T-helper 1 cell treated with Interleukin-12 subunit alpha and Interleukin-12 subunit beta and Interleukin-4 antibody, amounts not matched to agents 30 μg/mL and 1 μg/mL, for 36 hours (primary cell): ENCODE data around the gene CXCR6.

Experiments used
- H3K27ac Mint-ChIP-seq: one replicate; pipeline ENCODE4 v1.8.0; 2021; ENCODE audit warnings: mild to moderate bottlenecking, mixed read lengths
- H3K27me3 Mint-ChIP-seq: one replicate; pipeline ENCODE4 v1.8.0; 2021; ENCODE audit warnings: low read depth, mixed read lengths
- H3K36me3 Mint-ChIP-seq: one replicate; pipeline ENCODE4 v1.8.0; 2021; ENCODE audit warnings: low read depth, mixed read lengths
- H3K4me1 Mint-ChIP-seq: one replicate; pipeline ENCODE4 v1.8.0; 2021; ENCODE audit warnings: low read depth, mixed read lengths
- H3K4me3 Mint-ChIP-seq: one replicate; pipeline ENCODE4 v1.8.0; 2021; ENCODE audit warnings: mild to moderate bottlenecking, moderate library complexity, mixed read lengths
- H3K9me3 Mint-ChIP-seq: one replicate; pipeline ENCODE4 v1.8.0; 2021; ENCODE audit warnings: mixed read lengths

The CXCR6 gene

GRCh38 chr3:45964139-45964538, 20.9 kb downstream of the CXCR6 start:
- H3K9me3 Mint-ChIP-seq = peaks cover 5% of the 10 kb centered on the region
- H3K4me1 Mint-ChIP-seq = peaks cover 80% of the 10 kb centered on the region
- H3K27ac Mint-ChIP-seq = peak overlapping the region; percentile 75
- H3K4me3 Mint-ChIP-seq = peak overlapping the region; percentile 49
- no peaks in the 10 kb centered on the region for H3K27me3 Mint-ChIP-seq
- H3K36me3 Mint-ChIP-seq = peaks cover 86% of the 10 kb centered on the region

- peaks cover 5% of the 10 kb centered on the region for H3K9me3 Mint-ChIP-seq
- peak overlapping the region; percentile 34 for H3K4me3 Mint-ChIP-seq
- H3K36me3 Mint-ChIP-seq = peaks cover 80% of the 10 kb centered on the region
- H3K4me1 Mint-ChIP-seq = peaks cover 81% of the 10 kb centered on the region
- H3K27me3 Mint-ChIP-seq = no peaks in the 10 kb centered on the region
- H3K27ac Mint-ChIP-seq = peak overlapping the region; percentile 75
These were observed 22.0 kb downstream of the CXCR6 start for GRCh38 chr3:45965253-45965652.

- Mint-ChIP-seq H3K27ac (peak overlapping the region; percentile 75), H3K27me3 (no peaks in the 10 kb centered on the region), H3K9me3 (peaks cover 4% of the 10 kb centered on the region), H3K4me1 (peaks cover 84% of the 10 kb centered on the region), H3K36me3 (peaks cover 80% of the 10 kb centered on the region), H3K4me3 (peak overlapping the region; percentile 34)
These were observed 22.4 kb downstream of the CXCR6 start for GRCh38 chr3:45965653-45966052.

DNA sequence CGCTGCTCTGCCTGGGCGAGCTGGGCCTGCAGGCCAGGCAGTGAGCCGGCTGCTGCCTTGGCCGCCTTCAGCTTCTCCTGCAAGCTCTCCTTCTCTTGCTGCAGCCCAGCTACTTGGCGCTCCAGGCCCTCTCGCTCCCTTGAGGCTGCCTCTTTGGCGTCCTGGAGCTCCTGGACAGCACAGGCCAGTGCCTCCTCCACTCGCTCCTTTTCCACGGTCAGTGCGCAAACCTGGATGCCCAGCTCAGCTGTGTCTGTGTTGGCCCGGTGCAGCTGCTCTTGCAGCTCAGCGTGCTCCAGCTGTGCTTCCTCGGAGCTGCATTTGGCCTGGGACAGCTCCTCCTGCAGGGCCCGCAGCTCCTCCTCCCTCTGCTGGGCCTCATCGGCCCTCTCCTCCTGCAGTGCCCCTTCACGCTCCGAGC, 23.1 kb downstream of the CXCR6 start:
- Mint-ChIP-seq H3K9me3 (no peaks in the 10 kb centered on the region), H3K27ac (no peak overlapping the region), H3K4me3 (no peak overlapping the region)

DNA sequence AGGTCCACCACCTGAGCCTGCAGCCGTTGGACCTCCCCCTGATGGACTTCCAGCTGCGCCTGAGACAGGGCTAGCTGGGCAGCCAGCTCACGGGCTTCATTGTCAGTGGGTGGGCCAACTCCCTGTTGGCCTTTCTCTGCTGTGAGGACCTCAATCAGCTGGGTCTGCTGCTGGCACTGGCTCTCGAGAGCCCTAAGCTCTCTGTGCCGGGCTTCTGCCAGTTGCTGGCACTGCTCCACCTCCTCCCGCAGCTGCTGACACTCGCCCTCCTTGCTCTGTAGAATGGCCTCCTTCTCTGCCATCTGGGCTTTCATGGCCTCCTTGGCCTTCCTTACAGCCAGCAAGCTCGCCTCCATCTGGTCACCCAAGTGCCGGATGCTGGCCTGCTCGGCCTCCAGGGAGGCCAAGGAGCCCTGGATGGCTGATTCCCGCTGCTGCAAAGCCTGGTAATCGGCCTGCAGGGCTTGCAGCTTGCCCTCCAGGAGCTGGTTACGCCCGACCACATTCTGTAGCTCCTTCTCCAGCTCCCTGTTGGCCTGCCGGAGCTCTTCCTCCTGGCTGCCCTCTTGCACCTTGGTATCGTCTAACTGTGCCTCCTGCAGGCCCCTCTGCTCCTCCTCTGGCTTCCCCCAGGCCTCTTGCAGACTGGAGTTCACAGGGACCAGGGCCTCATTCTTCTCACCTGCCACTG, 23.8 kb downstream of the CXCR6 start:
- no peak overlapping the region for H3K4me3 Mint-ChIP-seq
- peak overlapping the region; percentile 65 for H3K27ac Mint-ChIP-seq
- H3K4me1 Mint-ChIP-seq = peaks cover 85% of the 10 kb centered on the region
- H3K27me3 Mint-ChIP-seq = no peaks in the 10 kb centered on the region
- H3K9me3 Mint-ChIP-seq = no peaks in the 10 kb centered on the region
- peaks cover 80% of the 10 kb centered on the region for H3K36me3 Mint-ChIP-seq

More for the DNA sequence above, 23.1 kb downstream of the CXCR6 start:
- Mint-ChIP-seq H3K4me1 (peaks cover 85% of the 10 kb centered on the region), H3K27me3 (no peaks in the 10 kb centered on the region), H3K36me3 (peaks cover 80% of the 10 kb centered on the region)

DNA sequence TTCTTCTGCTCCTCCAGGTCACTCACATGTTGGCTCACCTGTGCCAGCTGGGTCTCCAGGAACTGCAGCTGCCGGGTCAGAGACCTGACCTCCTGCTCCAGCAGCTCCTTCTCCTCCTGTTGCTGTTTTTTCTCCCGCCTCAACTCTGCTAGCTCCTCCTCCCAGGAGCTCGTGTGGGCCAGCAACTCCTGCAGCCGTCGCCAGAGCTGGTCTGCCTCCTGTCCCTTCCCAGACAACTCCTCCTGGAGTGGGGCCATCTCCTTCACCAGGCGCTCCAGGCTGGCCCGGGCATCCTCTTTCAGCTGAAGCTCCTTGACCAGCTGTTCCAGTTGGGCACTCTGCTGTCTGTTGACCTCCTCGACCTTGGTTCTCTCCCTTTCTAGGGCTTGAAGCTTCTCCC, 24.5 kb downstream of the CXCR6 start:
- H3K9me3 Mint-ChIP-seq = no peaks in the 10 kb centered on the region
- peaks cover 78% of the 10 kb centered on the region for H3K36me3 Mint-ChIP-seq
- H3K27ac Mint-ChIP-seq = peak overlapping the region; percentile 65
- peaks cover 83% of the 10 kb centered on the region for H3K4me1 Mint-ChIP-seq
- no peak overlapping the region for H3K4me3 Mint-ChIP-seq
- no peaks in the 10 kb centered on the region for H3K27me3 Mint-ChIP-seq

- H3K27me3 Mint-ChIP-seq = no peaks in the 10 kb centered on the region
- no peaks in the 10 kb centered on the region for H3K9me3 Mint-ChIP-seq
- H3K4me1 Mint-ChIP-seq = peaks cover 83% of the 10 kb centered on the region
- peak overlapping the region; percentile 65 for H3K27ac Mint-ChIP-seq
- H3K36me3 Mint-ChIP-seq = peaks cover 76% of the 10 kb centered on the region
- H3K4me3 Mint-ChIP-seq = no peak overlapping the region
These were observed 24.9 kb downstream of the CXCR6 start for GRCh38 chr3:45968149-45968548.

GRCh38 chr3:45968706-45969105, 25.4 kb downstream of the CXCR6 start:
- peaks cover 75% of the 10 kb centered on the region for H3K36me3 Mint-ChIP-seq
- H3K9me3 Mint-ChIP-seq = no peaks in the 10 kb centered on the region
- H3K4me1 Mint-ChIP-seq = peaks cover 83% of the 10 kb centered on the region
- H3K27me3 Mint-ChIP-seq = no peaks in the 10 kb centered on the region
- peak overlapping the region; percentile 65 for H3K27ac Mint-ChIP-seq
- no peak overlapping the region for H3K4me3 Mint-ChIP-seq

DNA sequence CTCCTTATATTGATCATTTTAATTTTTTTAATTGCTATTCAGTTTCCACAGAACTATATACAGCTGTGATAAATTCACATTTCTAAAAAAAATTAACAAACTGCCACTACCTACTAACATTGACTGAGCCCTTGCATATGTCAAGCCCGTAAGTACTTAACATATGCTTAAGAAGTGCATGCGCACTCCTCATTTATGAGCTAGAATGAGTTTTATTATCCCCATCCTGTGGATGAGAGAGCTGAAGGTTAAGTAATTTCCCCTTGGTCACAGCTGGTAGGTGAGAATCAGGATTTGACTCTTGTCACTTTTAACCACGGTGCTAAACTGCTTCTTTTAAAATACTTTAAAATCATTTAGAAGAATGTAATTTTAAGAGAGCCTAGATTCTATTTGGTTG, 25.9 kb downstream of the CXCR6 start:
- Mint-ChIP-seq H3K36me3 (peaks cover 72% of the 10 kb centered on the region), H3K4me3 (no peak overlapping the region), H3K27me3 (no peaks in the 10 kb centered on the region), H3K27ac (peak overlapping the region; percentile 31), H3K9me3 (no peaks in the 10 kb centered on the region), H3K4me1 (peaks cover 78% of the 10 kb centered on the region)

GRCh38 chr3:45969953-45970352, 26.7 kb downstream of the CXCR6 start:
- Mint-ChIP-seq H3K36me3 (peaks cover 71% of the 10 kb centered on the region), H3K27me3 (no peaks in the 10 kb centered on the region), H3K4me1 (peaks cover 78% of the 10 kb centered on the region), H3K9me3 (no peaks in the 10 kb centered on the region), H3K4me3 (no peak overlapping the region), H3K27ac (no peak overlapping the region)

DNA sequence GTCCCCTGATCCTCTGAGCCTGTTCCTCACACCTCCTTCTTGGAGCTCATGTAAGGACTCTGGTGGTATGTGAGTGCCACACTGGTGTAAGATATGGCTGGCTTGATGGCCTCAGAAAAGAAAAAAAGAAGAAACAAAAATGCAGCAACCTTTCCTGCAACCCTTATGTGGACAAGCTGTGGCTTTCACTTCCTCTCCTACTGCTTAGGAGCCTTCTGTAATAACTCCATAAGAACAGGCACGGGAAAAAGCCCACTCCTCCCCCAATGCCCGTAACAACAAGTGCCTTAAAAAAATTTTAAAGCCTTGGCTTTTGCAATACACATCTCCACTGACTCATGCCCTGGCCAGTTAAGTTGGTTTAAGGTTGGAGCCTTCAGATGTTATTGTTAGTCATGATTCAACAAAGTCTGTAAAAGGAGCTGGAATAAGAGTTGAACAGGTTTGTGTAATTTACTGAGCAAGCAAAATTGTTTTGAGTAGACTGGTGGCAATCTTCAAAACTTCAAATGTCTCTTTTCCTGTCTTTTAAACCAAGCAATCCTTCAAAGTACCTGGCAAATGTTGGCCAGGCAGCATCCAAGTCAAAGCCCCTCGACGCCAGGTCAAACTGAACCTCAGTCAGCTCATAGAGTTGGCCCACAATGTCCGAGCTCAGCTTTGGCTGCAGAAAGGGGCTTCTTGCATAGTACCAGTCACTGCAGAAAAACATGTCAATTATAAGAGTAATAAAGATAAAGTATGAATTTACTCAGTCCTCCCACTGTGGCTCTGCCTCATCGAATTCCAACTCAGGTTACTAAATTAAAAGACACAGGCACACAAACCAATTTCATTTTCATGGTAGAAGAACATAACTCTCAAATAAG, 29.5 kb downstream of the CXCR6 start:
- Mint-ChIP-seq H3K27ac (peak overlapping the region; percentile 81), H3K4me1 (peaks cover 80% of the 10 kb centered on the region), H3K27me3 (no peaks in the 10 kb centered on the region), H3K36me3 (peaks cover 72% of the 10 kb centered on the region), H3K4me3 (peak overlapping the region; percentile 37), H3K9me3 (no peaks in the 10 kb centered on the region)

GRCh38 chr3:45974686-45975085, 31.4 kb downstream of the CXCR6 start:
- Mint-ChIP-seq H3K36me3 (peaks cover 72% of the 10 kb centered on the region), H3K4me1 (peaks cover 83% of the 10 kb centered on the region), H3K4me3 (no peak overlapping the region), H3K27me3 (no peaks in the 10 kb centered on the region), H3K27ac (peak overlapping the region; percentile 62), H3K9me3 (peaks cover 3% of the 10 kb centered on the region)

DNA sequence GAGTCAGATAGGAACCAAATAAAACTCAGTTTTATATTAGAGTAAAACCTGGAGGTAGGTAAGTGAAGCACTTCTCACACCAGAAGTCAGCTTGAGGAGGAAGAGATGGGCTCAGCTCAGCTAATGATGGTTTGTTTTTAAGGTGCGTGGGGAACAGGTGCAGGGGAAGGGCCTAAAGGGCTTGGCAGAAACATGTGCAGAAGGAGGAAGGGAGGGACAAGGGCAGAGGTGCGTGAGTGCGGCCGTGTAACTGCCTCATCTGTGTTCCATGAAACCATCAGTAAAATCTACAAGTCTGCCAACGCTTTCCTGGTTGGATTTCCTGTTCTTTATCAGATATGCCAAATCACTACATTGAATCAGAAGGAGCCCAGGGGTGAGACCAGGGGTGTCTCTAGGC, 32.4 kb downstream of the CXCR6 start:
- peaks cover 76% of the 10 kb centered on the region for H3K36me3 Mint-ChIP-seq
- no peaks in the 10 kb centered on the region for H3K27me3 Mint-ChIP-seq
- H3K9me3 Mint-ChIP-seq = peaks cover 3% of the 10 kb centered on the region
- H3K4me1 Mint-ChIP-seq = peaks cover 78% of the 10 kb centered on the region
- peak overlapping the region; percentile 92 for H3K27ac Mint-ChIP-seq
- no peak overlapping the region for H3K4me3 Mint-ChIP-seq

GRCh38 chr3:45976191-45977091, 33.2 kb downstream of the CXCR6 start:
- Mint-ChIP-seq H3K36me3 (peaks cover 76% of the 10 kb centered on the region), H3K4me3 (peak overlapping the region; percentile 39), H3K27ac (peak overlapping the region; percentile 92), H3K9me3 (peaks cover 3% of the 10 kb centered on the region), H3K27me3 (no peaks in the 10 kb centered on the region), H3K4me1 (peaks cover 79% of the 10 kb centered on the region)
